ENCODE results near the gene DMRTA1. TPM values are rescaled to one million over a fixed set of nuclear protein-coding genes. Genes with fewer than 3 reads are reported as not detected.
A peak's percentile ranks its signal among the peaks of the same experiment; 100 is the strongest.
"Not testable (repeated sequence)": the region's sequence is repeated elsewhere in the genome, so short reads cannot be mapped to it uniquely, and the experiment has no call there.

DMRTA1 gene
- total RNA-seq, 2 donors from 2014 or later = 0.21 to 0.42 TPM

GRCh38 chr9:22437461-22438067 lies 9.1 kb upstream of the DMRTA1 start:
- H3K4me1 Mint-ChIP-seq; DNase-seq; H3K4me3 Mint-ChIP-seq; ATAC-seq; H3K9me3 ChIP-seq (ENCODE audit: control insufficient read depth, low read length, poor library complexity, severe bottlenecking); H3K27ac Mint-ChIP-seq; H3K36me3 Mint-ChIP-seq (ENCODE audit: low read depth): not testable (repeated sequence)
- H3K27me3 Mint-ChIP-seq = peaks cover 31% of the 10 kb centered on the region

- no peak for DNase-seq
- H3K36me3 Mint-ChIP-seq (ENCODE audit: low read depth) = no peaks in the 10 kb centered on the region
- peaks cover 19% of the 10 kb centered on the region for H3K27me3 Mint-ChIP-seq
- H3K4me1 Mint-ChIP-seq = no peaks in the 10 kb centered on the region
- H3K27ac Mint-ChIP-seq = no peak overlapping the region
- H3K4me3 Mint-ChIP-seq = no peak overlapping the region
- ATAC-seq = no peak
- no peaks in the 10 kb centered on the region for H3K9me3 ChIP-seq (ENCODE audit: control insufficient read depth, low read length, poor library complexity, severe bottlenecking)
Observed at GRCh38 chr9:22440841-22441240, 5.8 kb upstream of the DMRTA1 start.

DNA sequence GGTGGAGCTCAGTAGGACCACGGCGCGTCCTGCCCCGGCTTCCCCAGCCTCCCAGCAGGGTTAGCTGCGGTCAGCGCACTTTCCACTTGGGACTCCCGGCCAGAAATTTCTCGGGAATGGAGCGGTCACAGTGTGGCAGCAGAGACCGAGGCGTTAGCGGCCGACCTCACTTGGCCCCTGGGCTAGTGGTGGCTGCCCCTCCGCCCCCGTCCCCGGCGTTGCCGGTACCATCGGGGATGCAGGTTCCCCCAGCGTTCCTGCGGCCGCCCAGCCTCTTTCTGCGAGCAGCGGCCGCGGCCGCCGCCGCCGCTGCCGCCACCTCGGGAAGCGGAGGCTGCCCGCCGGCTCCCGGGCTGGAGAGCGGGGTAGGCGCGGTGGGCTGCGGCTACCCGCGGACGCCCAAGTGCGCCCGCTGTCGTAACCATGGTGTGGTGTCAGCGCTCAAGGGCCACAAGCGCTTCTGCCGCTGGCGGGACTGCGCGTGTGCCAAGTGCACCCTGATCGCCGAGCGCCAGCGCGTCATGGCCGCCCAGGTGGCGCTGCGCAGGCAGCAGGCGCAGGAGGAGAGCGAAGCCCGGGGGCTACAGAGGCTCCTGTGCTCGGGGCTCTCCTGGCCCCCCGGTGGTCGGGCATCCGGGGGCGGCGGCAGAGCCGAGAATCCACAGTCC lies 460 bp downstream of the DMRTA1 start:
- H3K4me1 Mint-ChIP-seq = peaks cover 3% of the 10 kb centered on the region
- no peaks in the 10 kb centered on the region for H3K36me3 Mint-ChIP-seq (ENCODE audit: low read depth)
- H3K4me3 Mint-ChIP-seq = peak overlapping the region; percentile 80
- H3K27me3 Mint-ChIP-seq = peaks cover 30% of the 10 kb centered on the region
- H3K27ac Mint-ChIP-seq = no peak overlapping the region
- DNase-seq (peak in 1 of 3 donors; percentile 35), ATAC-seq (peak; percentile 96)
- no peaks in the 10 kb centered on the region for H3K9me3 ChIP-seq (ENCODE audit: control insufficient read depth, low read length, poor library complexity, severe bottlenecking)

DNA sequence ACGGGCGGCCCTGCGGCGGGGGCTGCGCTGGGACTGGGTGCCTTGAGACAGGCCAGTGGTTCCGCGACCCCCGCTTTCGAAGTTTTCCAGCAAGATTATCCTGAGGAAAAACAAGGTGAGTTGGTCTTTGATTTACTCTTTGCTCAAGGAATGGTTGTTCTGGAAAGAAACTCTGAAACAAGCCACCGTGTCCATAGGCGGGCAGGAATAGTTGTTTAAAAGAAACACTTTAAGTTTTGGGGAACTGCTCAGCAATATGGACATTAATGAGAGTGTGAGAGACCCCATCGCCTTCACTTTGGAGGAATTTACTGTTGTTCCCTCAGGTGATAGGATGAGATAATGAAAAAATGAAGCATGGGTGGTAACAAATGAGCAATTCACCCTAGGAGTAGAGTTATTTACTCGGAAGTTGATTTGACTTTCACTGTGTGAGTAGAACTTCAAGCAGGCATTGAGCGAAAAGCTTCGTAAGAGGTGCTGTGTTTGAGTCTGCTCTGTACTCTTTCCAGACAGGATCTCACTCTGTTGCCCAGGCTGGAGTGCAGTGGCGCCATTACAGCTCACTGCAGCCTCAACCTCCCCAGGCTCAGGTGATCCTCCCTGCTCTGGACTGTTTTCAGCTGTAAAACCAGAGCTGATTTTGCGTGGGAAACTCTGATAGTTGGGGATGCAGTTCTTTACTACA lies 1.1 kb downstream of the DMRTA1 start:
- Mint-ChIP-seq H3K27ac (no peak overlapping the region), H3K27me3 (peaks cover 30% of the 10 kb centered on the region), H3K4me1 (peaks cover 3% of the 10 kb centered on the region), H3K4me3 (peak overlapping the region; percentile 73), H3K36me3 (ENCODE audit: low read depth) (no peaks in the 10 kb centered on the region)
- ATAC-seq = no peak
- DNase-seq = no peak
- no peaks in the 10 kb centered on the region for H3K9me3 ChIP-seq (ENCODE audit: control insufficient read depth, low read length, poor library complexity, severe bottlenecking)

DNA sequence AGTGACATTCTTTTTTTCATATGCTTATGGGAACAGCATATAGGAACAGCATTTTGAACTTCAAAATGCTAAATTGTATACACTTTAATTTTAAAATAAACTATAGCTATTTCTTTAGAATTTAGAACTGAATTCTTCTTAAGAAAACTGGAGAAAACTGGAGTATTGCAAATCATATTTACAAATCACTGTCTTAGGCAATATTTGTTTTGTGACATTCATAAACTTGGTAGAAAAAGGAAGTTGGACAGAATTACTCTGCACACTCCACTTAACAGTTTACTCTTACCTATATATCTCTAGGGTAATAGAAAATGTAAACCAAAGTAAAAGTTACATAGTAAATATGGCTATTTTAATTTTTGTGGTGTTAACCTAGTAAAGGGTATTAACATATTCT lies 3.1 kb downstream of the DMRTA1 start:
- H3K27ac Mint-ChIP-seq = no peak overlapping the region
- ATAC-seq (no peak), DNase-seq (no peak)
- peaks cover 32% of the 10 kb centered on the region for H3K27me3 Mint-ChIP-seq
- H3K36me3 Mint-ChIP-seq (ENCODE audit: low read depth) = no peaks in the 10 kb centered on the region
- no peak overlapping the region for H3K4me3 Mint-ChIP-seq
- no peaks in the 10 kb centered on the region for H3K9me3 ChIP-seq (ENCODE audit: control insufficient read depth, low read length, poor library complexity, severe bottlenecking)
- H3K4me1 Mint-ChIP-seq = peaks cover 3% of the 10 kb centered on the region

- ATAC-seq (peak; percentile 73), DNase-seq (peak in 1 of 3 donors; percentile 33)
- Mint-ChIP-seq H3K4me3 (no peak overlapping the region), H3K27ac (no peak overlapping the region), H3K27me3 (peaks cover 40% of the 10 kb centered on the region), H3K36me3 (ENCODE audit: low read depth) (no peaks in the 10 kb centered on the region), H3K4me1 (no peaks in the 10 kb centered on the region)
- no peaks in the 10 kb centered on the region for H3K9me3 ChIP-seq (ENCODE audit: control insufficient read depth, low read length, poor library complexity, severe bottlenecking)
Observed at GRCh38 chr9:22452415-22453010, 5.9 kb downstream of the DMRTA1 start.

- no peak for ATAC-seq
- no peaks in the 10 kb centered on the region for H3K4me1 Mint-ChIP-seq
- no peak overlapping the region for H3K27ac Mint-ChIP-seq
- no peaks in the 10 kb centered on the region for H3K36me3 Mint-ChIP-seq (ENCODE audit: low read depth)
- no peaks in the 10 kb centered on the region for H3K9me3 ChIP-seq (ENCODE audit: control insufficient read depth, low read length, poor library complexity, severe bottlenecking)
- peaks cover 45% of the 10 kb centered on the region for H3K27me3 Mint-ChIP-seq
- no peak for DNase-seq
- no peak overlapping the region for H3K4me3 Mint-ChIP-seq
Observed at GRCh38 chr9:22454016-22454415, 7.4 kb downstream of the DMRTA1 start.

- no peak for DNase-seq
- no peak overlapping the region for H3K4me3 Mint-ChIP-seq
- H3K27ac Mint-ChIP-seq = no peak overlapping the region
- H3K27me3 Mint-ChIP-seq = peaks cover 51% of the 10 kb centered on the region
- no peaks in the 10 kb centered on the region for H3K4me1 Mint-ChIP-seq
- no peaks in the 10 kb centered on the region for H3K9me3 ChIP-seq (ENCODE audit: control insufficient read depth, low read length, poor library complexity, severe bottlenecking)
- H3K36me3 Mint-ChIP-seq (ENCODE audit: low read depth) = no peaks in the 10 kb centered on the region
- ATAC-seq = no peak
Observed at GRCh38 chr9:22455181-22455580, 8.6 kb downstream of the DMRTA1 start.

DNA sequence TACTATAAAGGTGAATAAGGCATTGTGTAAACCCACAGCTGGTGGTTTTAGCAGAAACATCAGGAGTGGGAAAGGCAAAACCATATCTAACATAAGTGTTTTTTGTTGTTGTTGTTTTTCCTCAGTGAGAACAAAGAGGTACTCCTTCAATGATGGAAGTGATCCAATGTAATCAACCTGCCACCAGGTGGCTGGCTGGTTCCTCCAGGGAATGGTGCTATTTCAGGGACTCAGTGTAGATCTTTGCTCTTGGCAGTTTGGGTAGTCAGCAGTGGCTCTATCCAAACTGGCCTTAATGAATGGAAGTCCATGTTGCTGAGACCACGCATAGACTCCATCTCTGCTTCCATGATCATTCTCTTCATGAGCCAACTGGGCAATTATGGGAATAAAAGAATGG lies 10.8 kb downstream of the DMRTA1 start:
- Mint-ChIP-seq H3K4me3 (no peak overlapping the region), H3K27ac (no peak overlapping the region), H3K27me3 (peaks cover 49% of the 10 kb centered on the region), H3K4me1 (no peaks in the 10 kb centered on the region), H3K36me3 (ENCODE audit: low read depth) (no peaks in the 10 kb centered on the region)
- ATAC-seq (no peak), DNase-seq (no peak)
- no peaks in the 10 kb centered on the region for H3K9me3 ChIP-seq (ENCODE audit: control insufficient read depth, low read length, poor library complexity, severe bottlenecking)

GRCh38 chr9:22463205-22463604 lies 16.6 kb downstream of the DMRTA1 start:
- DNase-seq = no peak
- ATAC-seq = no peak
- no peaks in the 10 kb centered on the region for H3K36me3 Mint-ChIP-seq (ENCODE audit: low read depth)
- no peaks in the 10 kb centered on the region for H3K4me1 Mint-ChIP-seq
- H3K27ac Mint-ChIP-seq = no peak overlapping the region
- H3K4me3 Mint-ChIP-seq = no peak overlapping the region
- H3K9me3 ChIP-seq (ENCODE audit: control insufficient read depth, low read length, poor library complexity, severe bottlenecking) = no peaks in the 10 kb centered on the region
- peaks cover 20% of the 10 kb centered on the region for H3K27me3 Mint-ChIP-seq

GRCh38 chr9:22469928-22470544 lies 23.4 kb downstream of the DMRTA1 start:
- Mint-ChIP-seq H3K4me1 (no peaks in the 10 kb centered on the region), H3K27ac (no peak overlapping the region), H3K4me3 (no peak overlapping the region), H3K27me3 (no peaks in the 10 kb centered on the region), H3K36me3 (ENCODE audit: low read depth) (no peaks in the 10 kb centered on the region)
- ATAC-seq = peak; percentile 47
- DNase-seq = no peak
- H3K9me3 ChIP-seq (ENCODE audit: control insufficient read depth, low read length, poor library complexity, severe bottlenecking) = no peaks in the 10 kb centered on the region

GRCh38 chr9:22481566-22481965 lies 34.9 kb downstream of the DMRTA1 start:
- peaks cover 2% of the 10 kb centered on the region for H3K9me3 ChIP-seq (ENCODE audit: control insufficient read depth, low read length, poor library complexity, severe bottlenecking)
- no peak for ATAC-seq
- H3K4me1 Mint-ChIP-seq = no peaks in the 10 kb centered on the region
- H3K27ac Mint-ChIP-seq = no peak overlapping the region
- H3K27me3 Mint-ChIP-seq = peaks cover 6% of the 10 kb centered on the region
- DNase-seq = no peak
- no peak overlapping the region for H3K4me3 Mint-ChIP-seq
- H3K36me3 Mint-ChIP-seq (ENCODE audit: low read depth) = no peaks in the 10 kb centered on the region

GRCh38 chr9:22483528-22484070 lies 37.0 kb downstream of the DMRTA1 start:
- DNase-seq (no peak), ATAC-seq (no peak)
- H3K4me1 Mint-ChIP-seq = no peaks in the 10 kb centered on the region
- H3K27me3 Mint-ChIP-seq = peaks cover 6% of the 10 kb centered on the region
- no peak overlapping the region for H3K27ac Mint-ChIP-seq
- peaks cover 2% of the 10 kb centered on the region for H3K9me3 ChIP-seq (ENCODE audit: control insufficient read depth, low read length, poor library complexity, severe bottlenecking)
- H3K4me3 Mint-ChIP-seq = no peak overlapping the region
- H3K36me3 Mint-ChIP-seq (ENCODE audit: low read depth) = no peaks in the 10 kb centered on the region

All from T-helper 17 cell (primary cell).